ENCODE data around the gene ZNF565.
"Not testable (repeated sequence)": the region's sequence is repeated elsewhere in the genome, so short reads cannot be mapped to it uniquely, and the experiment has no call there.

The ZNF565 gene

DNA sequence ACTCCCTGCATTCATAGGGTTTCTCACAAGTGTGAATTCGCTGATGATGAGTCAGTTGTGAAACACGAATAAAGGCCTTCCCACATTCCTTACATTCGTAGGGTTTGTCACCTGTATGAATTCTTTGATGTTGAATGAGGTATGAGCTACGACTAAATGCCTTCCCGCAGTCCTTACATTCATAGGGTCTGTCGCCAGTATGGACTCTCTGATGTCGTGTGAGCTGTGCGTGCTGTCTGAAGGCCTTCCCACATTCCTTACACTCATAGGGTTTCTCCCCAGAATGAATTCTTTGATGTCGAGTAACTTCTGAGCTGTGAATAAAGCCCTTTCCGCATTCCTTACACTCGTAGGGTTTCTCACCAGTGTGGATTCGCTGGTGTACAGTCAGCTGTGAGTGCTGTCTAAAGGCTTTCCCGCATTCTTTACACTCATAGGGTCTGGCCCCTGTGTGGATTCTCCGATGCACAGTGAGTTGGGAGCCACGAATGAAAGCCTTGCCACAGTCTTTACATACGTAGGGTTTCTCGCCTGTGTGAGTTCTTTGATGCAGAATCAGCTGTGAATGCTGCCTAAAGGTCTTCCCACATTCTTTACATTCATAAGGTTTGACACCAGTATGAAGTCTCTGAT lies 31.7 kb downstream of the ZNF565 start:
- Histone ChIP-seq H3K9me3 (ENCODE audit: low read length) (peaks cover 5% of the 10 kb centered on the region; the same call in 1 of the 2 replicates), H3K9me2 (ENCODE audit: low read depth, low read length) (no peaks in the 10 kb centered on the region), H4K20me1 (ENCODE audit: insufficient read depth, low read length) (no peaks in the 10 kb centered on the region), H3K79me2 (ENCODE audit: insufficient read depth, low read length) (no peaks in the 10 kb centered on the region), H3K9ac (ENCODE audit: low read length) (no peak overlapping the region), H3K36me3 (ENCODE audit: insufficient read depth, low read length) (peaks cover 9% of the 10 kb centered on the region), H3K27me3 (ENCODE audit: insufficient read depth, low read length) (no peaks in the 10 kb centered on the region), H3K27ac (ENCODE audit: low read depth, low read length, poor library complexity, severe bottlenecking) (no peak overlapping the region), H3K4me3 (ENCODE audit: low read depth, low read length, poor library complexity, severe bottlenecking) (no peak overlapping the region), H3K4me2 (ENCODE audit: low read length) (no peak overlapping the region), H2AFZ (ENCODE audit: low read length) (no peak overlapping the region), H3K4me1 (ENCODE audit: insufficient read depth, low read length, severe bottlenecking) (no peaks in the 10 kb centered on the region), H3F3A (ENCODE audit: insufficient read depth, low read length) (no peaks in the 10 kb centered on the region)
- TF ChIP-seq CTCF (IDR thresholded peaks at IDR 0.05; ENCODE audit: low read length) = no peak
- TF ChIP-seq EZH2 (IDR thresholded peaks at IDR 0.05; ENCODE audit: borderline replicate concordance, low read length) = no peak

DNA sequence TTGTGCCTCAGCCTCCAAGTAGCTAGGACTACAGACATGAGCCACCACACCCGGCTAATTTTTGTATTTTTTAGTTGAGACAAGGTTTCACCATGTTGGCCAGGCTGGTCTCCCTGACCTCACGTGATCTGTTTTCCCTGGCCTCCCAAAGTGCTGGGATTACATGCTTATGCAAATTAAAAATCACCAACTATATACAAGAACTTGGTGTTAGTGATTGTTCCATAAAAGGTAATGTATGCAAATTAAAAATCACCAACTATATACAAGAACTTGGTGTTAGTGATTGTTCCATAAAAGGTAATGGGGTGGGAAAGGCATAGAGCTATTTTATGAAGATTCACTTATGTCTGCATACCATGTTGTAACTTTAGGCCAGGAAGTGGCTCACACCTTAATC lies 35.4 kb downstream of the ZNF565 start:
- not testable (repeated sequence) for H3K9me3 ChIP-seq (ENCODE audit: low read length); H3K27ac ChIP-seq (ENCODE audit: low read depth, low read length, poor library complexity, severe bottlenecking); H3K27me3 ChIP-seq (ENCODE audit: insufficient read depth, low read length); H3F3A ChIP-seq (ENCODE audit: insufficient read depth, low read length); H3K36me3 ChIP-seq (ENCODE audit: insufficient read depth, low read length); H4K20me1 ChIP-seq (ENCODE audit: insufficient read depth, low read length); H3K4me2 ChIP-seq (ENCODE audit: low read length); H3K9ac ChIP-seq (ENCODE audit: low read length); H2AFZ ChIP-seq (ENCODE audit: low read length); H3K4me3 ChIP-seq (ENCODE audit: low read depth, low read length, poor library complexity, severe bottlenecking); H3K9me2 ChIP-seq (ENCODE audit: low read depth, low read length); H3K79me2 ChIP-seq (ENCODE audit: insufficient read depth, low read length); H3K4me1 ChIP-seq (ENCODE audit: insufficient read depth, low read length, severe bottlenecking)

DNA sequence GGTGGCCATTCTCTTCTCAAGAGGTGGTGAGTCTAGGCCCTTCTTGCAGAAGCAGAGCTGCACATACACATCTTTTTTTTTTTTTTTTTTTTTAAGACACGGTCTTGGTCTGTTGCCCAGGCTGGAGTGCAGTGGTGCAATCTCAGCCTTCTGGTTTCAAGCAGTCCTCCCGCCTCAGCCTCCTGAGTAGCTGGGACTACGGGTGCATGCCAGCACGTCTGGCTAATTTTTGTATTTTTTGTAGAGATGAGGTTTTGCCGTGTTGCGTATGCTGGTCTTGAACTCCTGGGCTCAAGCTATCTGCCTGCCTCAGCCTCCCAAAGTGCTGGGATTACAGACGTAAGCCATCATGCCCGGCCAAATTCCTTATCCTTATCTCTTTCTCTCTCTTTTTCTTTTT lies 40.6 kb downstream of the ZNF565 start:
- H3K9me2 ChIP-seq (ENCODE audit: low read depth, low read length); H3K9me3 ChIP-seq (ENCODE audit: low read length); H3K79me2 ChIP-seq (ENCODE audit: insufficient read depth, low read length); H3K4me2 ChIP-seq (ENCODE audit: low read length); H4K20me1 ChIP-seq (ENCODE audit: insufficient read depth, low read length); H3F3A ChIP-seq (ENCODE audit: insufficient read depth, low read length); H3K9ac ChIP-seq (ENCODE audit: low read length); H3K27me3 ChIP-seq (ENCODE audit: insufficient read depth, low read length); H3K27ac ChIP-seq (ENCODE audit: low read depth, low read length, poor library complexity, severe bottlenecking); H3K4me1 ChIP-seq (ENCODE audit: insufficient read depth, low read length, severe bottlenecking); H3K4me3 ChIP-seq (ENCODE audit: low read depth, low read length, poor library complexity, severe bottlenecking); H3K36me3 ChIP-seq (ENCODE audit: insufficient read depth, low read length); H2AFZ ChIP-seq (ENCODE audit: low read length): not testable (repeated sequence)

DNA sequence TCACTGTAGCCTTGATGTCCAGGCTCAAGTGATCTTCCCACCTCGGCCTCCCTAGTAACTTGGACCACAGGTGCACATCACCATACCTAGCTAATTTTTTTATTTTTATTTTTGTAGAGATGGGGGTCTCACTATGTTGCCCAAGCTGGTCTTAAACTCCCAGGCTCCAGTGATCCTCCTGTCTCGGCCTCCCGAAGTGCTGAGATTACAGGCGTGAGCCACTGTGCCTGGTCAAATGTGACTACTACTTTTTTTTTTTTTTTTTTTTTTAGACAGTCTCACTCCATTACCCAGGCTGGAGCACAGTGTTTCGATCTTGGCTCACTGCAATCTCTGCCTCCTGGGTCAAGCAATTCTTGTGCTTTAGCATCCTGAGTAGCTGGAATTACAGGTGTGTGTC lies 41.6 kb downstream of the ZNF565 start:
- no peak overlapping the region for H3K4me3 ChIP-seq (ENCODE audit: low read depth, low read length, poor library complexity, severe bottlenecking)
- H3K27me3 ChIP-seq (ENCODE audit: insufficient read depth, low read length) = no peaks in the 10 kb centered on the region
- no peak overlapping the region for H3K4me2 ChIP-seq (ENCODE audit: low read length)
- H4K20me1 ChIP-seq (ENCODE audit: insufficient read depth, low read length) = no peaks in the 10 kb centered on the region
- no peak overlapping the region for H3K9ac ChIP-seq (ENCODE audit: low read length)
- no peaks in the 10 kb centered on the region for H3K9me2 ChIP-seq (ENCODE audit: low read depth, low read length)
- H2AFZ ChIP-seq (ENCODE audit: low read length) = no peak overlapping the region
- no peak for TF ChIP-seq CTCF (IDR thresholded peaks at IDR 0.05; ENCODE audit: low read length)
- no peak for TF ChIP-seq EZH2 (IDR thresholded peaks at IDR 0.05; ENCODE audit: borderline replicate concordance, low read length)
- no peaks in the 10 kb centered on the region for H3K9me3 ChIP-seq (ENCODE audit: low read length)
- H3K79me2 ChIP-seq (ENCODE audit: insufficient read depth, low read length) = no peaks in the 10 kb centered on the region
- H3K36me3 ChIP-seq (ENCODE audit: insufficient read depth, low read length) = no peaks in the 10 kb centered on the region
- no peaks in the 10 kb centered on the region for H3F3A ChIP-seq (ENCODE audit: insufficient read depth, low read length)
- peaks cover 5% of the 10 kb centered on the region for H3K4me1 ChIP-seq (ENCODE audit: insufficient read depth, low read length, severe bottlenecking)
- no peak overlapping the region for H3K27ac ChIP-seq (ENCODE audit: low read depth, low read length, poor library complexity, severe bottlenecking)

Data from OCI-LY1 (cell line).